22Rv1 (cell line): ENCODE data around the gene CEP104.

Experiments
- CTCF ChIP-seq: fragments of 450-650 bp; IDR thresholded peaks from 2 replicates; pipeline ENCODE4 v1.5.1; 2017; ENCODE audit warnings: mild to moderate bottlenecking
- ZFX ChIP-seq: fragments of 450-650 bp; IDR thresholded peaks from 2 replicates; pipeline ENCODE4 v1.6.1; 2017; ENCODE audit warnings: antibody characterized with exemption, borderline replicate concordance

- TF ChIP-seq CTCF (no peak), ZFX (no peak)
These were observed 49.2 kb downstream of the CEP104 start for GRCh38 chr1:3807769-3808168.
